Keratinocyte (primary cell): Measurements from ENCODE around the gene PI3.

Experiments used
- CTCF ChIP-seq, 3 experiments: IDR thresholded peaks in 1 of 3; conservative IDR thresholded peaks in 1 of 3; optimal IDR thresholded peaks in 1 of 3; 2 replicates in 2 of 3; 3 replicates in 1 of 3; pipeline versions ENCODE3 to v1.5.1; 2011; ENCODE audit warnings: low read length in 3 of 3, mild to moderate bottlenecking in 3 of 3, moderate library complexity in 2 of 3, control low read depth in 1 of 3, inconsistent platforms in 1 of 3; ENCODE audit not compliant: insufficient read depth in 2 of 3; ENCODE audit errors: extremely low read depth in 1 of 3
- EZH2 ChIP-seq: IDR thresholded peaks from one replicate; pipeline ENCODE4 v1.6.1; 2012; ENCODE audit warnings: inconsistent platforms, mild to moderate bottlenecking, low read length, moderate library complexity

- TF ChIP-seq CTCF (optimal IDR thresholded peaks at IDR 0.05 in 1 of 3, IDR thresholded peaks at IDR 0.05 in 1 of 3, conservative IDR thresholded peaks at IDR 0.05 in 1 of 3; ENCODE audit: extremely low read depth in 1 of 3, insufficient read depth in 2 of 3, low read length in 3 of 3) (no peak), EZH2 (no peak)
Measured at GRCh38 chr20:45218636-45219035, 43.9 kb downstream of the PI3 start.
